ENCODE results near the gene ARMH3. TPM values are rescaled to one million over a fixed set of nuclear protein-coding genes. Genes with fewer than 3 reads are reported as not detected.

Gene ARMH3
- total RNA-seq, 1 experiment from 2014 or later, result 17.1 TPM

DNA sequence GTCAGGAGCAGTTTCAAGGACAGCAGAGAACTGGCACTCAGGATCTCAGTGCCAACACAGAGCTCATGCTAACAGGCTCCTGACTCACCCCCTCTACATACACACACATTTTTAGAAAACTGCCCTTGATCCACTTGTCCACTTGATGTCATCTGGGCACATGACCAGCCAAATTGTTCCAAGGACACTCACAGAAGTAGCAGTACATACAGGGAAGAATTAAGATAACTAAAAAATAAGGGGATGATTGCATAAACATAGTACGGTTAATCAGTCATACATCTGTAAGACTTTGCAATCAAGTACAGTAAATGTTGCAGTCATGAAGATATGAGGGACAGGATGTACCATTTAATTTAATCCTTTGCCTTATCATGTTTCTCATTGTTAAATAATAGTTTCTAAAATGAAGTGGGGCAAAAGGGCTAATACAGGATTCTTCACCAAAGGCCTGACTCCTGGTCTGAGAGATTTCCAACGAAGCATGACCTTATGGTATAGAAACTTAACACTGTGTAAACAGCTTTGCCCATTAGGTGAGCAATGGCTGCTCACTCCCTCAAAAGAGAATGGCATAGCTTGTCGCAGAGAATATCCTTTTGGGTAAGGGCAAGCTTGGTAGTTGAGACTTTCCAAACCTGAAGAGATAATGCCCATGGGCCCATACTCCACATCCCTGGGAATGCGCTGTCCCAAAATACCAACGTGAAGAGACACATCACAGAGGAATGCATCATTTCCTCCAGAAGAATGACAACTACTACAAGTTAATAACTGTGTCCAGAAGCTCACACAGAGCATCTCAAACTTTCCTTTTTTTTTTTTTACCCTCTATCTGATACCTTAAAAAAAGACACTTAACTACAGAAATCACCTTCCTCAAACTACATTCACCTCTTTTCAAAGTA, 94.1 kb downstream of the ARMH3 start (continued):
- TF ChIP-seq, protein P1, sequence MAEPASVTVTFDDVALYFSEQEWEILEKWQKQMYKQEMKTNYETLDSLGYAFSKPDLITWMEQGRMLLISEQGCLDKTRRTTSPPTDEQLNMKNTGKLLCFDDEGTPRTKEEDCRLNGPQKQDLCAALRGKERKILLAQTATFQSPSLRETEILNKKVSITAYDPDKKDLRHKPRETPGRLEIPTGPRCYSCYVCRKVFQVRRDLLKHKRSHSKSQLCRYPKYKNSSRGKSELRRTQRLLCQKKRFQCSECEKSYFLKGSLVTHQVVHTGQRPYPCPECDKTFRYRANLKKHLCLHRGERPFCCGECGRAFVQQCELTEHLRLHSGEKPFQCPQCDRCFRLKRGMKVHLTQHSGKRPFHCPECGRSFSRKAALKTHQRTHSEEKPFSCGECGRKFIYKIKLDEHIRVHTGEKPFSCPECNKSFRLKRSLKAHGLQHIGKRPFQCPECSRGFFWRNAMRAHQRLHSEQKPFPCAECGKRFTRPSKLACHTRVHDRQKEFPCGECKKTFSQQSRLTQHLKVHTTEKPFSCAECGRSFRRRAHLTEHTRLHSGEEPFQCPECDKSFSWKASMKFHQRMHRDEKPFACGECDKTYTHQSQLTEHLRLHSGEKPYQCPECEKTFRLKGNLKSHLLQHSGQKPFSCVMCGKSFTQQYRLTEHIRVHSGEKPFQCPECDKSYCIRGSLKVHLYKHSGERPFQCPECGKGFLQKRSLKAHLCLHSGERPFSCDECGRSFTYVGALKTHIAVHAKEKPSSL (CRISPR knock-in tag; conservative IDR thresholded peaks at IDR 0.05), result no peak
- TF ChIP-seq, protein P2, sequence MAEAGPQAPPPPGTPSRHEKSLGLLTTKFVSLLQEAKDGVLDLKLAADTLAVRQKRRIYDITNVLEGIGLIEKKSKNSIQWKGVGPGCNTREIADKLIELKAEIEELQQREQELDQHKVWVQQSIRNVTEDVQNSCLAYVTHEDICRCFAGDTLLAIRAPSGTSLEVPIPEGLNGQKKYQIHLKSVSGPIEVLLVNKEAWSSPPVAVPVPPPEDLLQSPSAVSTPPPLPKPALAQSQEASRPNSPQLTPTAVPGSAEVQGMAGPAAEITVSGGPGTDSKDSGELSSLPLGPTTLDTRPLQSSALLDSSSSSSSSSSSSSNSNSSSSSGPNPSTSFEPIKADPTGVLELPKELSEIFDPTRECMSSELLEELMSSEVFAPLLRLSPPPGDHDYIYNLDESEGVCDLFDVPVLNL (CRISPR knock-in tag; IDR thresholded peaks at IDR 0.05; ENCODE audit: borderline replicate concordance, low read depth), result no peak
- TF ChIP-seq, protein P3, sequence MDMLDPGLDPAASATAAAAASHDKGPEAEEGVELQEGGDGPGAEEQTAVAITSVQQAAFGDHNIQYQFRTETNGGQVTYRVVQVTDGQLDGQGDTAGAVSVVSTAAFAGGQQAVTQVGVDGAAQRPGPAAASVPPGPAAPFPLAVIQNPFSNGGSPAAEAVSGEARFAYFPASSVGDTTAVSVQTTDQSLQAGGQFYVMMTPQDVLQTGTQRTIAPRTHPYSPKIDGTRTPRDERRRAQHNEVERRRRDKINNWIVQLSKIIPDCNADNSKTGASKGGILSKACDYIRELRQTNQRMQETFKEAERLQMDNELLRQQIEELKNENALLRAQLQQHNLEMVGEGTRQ (CRISPR knock-in tag; IDR thresholded peaks at IDR 0.05), result no peak
- TF ChIP-seq, protein P4, sequence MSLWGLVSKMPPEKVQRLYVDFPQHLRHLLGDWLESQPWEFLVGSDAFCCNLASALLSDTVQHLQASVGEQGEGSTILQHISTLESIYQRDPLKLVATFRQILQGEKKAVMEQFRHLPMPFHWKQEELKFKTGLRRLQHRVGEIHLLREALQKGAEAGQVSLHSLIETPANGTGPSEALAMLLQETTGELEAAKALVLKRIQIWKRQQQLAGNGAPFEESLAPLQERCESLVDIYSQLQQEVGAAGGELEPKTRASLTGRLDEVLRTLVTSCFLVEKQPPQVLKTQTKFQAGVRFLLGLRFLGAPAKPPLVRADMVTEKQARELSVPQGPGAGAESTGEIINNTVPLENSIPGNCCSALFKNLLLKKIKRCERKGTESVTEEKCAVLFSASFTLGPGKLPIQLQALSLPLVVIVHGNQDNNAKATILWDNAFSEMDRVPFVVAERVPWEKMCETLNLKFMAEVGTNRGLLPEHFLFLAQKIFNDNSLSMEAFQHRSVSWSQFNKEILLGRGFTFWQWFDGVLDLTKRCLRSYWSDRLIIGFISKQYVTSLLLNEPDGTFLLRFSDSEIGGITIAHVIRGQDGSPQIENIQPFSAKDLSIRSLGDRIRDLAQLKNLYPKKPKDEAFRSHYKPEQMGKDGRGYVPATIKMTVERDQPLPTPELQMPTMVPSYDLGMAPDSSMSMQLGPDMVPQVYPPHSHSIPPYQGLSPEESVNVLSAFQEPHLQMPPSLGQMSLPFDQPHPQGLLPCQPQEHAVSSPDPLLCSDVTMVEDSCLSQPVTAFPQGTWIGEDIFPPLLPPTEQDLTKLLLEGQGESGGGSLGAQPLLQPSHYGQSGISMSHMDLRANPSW (CRISPR knock-in tag; conservative IDR thresholded peaks at IDR 0.05; ENCODE audit: low read depth), result no peak
- no peak for TF ChIP-seq SMAD3 (CRISPR knock-in tag; IDR thresholded peaks at IDR 0.05; ENCODE audit: borderline replicate concordance)
- TF ChIP-seq, protein P5, sequence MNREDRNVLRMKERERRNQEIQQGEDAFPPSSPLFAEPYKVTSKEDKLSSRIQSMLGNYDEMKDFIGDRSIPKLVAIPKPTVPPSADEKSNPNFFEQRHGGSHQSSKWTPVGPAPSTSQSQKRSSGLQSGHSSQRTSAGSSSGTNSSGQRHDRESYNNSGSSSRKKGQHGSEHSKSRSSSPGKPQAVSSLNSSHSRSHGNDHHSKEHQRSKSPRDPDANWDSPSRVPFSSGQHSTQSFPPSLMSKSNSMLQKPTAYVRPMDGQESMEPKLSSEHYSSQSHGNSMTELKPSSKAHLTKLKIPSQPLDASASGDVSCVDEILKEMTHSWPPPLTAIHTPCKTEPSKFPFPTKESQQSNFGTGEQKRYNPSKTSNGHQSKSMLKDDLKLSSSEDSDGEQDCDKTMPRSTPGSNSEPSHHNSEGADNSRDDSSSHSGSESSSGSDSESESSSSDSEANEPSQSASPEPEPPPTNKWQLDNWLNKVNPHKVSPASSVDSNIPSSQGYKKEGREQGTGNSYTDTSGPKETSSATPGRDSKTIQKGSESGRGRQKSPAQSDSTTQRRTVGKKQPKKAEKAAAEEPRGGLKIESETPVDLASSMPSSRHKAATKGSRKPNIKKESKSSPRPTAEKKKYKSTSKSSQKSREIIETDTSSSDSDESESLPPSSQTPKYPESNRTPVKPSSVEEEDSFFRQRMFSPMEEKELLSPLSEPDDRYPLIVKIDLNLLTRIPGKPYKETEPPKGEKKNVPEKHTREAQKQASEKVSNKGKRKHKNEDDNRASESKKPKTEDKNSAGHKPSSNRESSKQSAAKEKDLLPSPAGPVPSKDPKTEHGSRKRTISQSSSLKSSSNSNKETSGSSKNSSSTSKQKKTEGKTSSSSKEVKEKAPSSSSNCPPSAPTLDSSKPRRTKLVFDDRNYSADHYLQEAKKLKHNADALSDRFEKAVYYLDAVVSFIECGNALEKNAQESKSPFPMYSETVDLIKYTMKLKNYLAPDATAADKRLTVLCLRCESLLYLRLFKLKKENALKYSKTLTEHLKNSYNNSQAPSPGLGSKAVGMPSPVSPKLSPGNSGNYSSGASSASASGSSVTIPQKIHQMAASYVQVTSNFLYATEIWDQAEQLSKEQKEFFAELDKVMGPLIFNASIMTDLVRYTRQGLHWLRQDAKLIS (CRISPR knock-in tag; IDR thresholded peaks at IDR 0.05; ENCODE audit: borderline replicate concordance), result no peak
- no peak for TF ChIP-seq NR1H2 (CRISPR knock-in tag; IDR thresholded peaks at IDR 0.05)
- TF ChIP-seq, protein P6, sequence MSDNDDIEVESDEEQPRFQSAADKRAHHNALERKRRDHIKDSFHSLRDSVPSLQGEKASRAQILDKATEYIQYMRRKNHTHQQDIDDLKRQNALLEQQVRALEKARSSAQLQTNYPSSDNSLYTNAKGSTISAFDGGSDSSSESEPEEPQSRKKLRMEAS (CRISPR knock-in tag; IDR thresholded peaks at IDR 0.05), result no peak
- TF ChIP-seq ATF1 (CRISPR knock-in tag; IDR thresholded peaks at IDR 0.05), result no peak
- TF ChIP-seq, protein P7, sequence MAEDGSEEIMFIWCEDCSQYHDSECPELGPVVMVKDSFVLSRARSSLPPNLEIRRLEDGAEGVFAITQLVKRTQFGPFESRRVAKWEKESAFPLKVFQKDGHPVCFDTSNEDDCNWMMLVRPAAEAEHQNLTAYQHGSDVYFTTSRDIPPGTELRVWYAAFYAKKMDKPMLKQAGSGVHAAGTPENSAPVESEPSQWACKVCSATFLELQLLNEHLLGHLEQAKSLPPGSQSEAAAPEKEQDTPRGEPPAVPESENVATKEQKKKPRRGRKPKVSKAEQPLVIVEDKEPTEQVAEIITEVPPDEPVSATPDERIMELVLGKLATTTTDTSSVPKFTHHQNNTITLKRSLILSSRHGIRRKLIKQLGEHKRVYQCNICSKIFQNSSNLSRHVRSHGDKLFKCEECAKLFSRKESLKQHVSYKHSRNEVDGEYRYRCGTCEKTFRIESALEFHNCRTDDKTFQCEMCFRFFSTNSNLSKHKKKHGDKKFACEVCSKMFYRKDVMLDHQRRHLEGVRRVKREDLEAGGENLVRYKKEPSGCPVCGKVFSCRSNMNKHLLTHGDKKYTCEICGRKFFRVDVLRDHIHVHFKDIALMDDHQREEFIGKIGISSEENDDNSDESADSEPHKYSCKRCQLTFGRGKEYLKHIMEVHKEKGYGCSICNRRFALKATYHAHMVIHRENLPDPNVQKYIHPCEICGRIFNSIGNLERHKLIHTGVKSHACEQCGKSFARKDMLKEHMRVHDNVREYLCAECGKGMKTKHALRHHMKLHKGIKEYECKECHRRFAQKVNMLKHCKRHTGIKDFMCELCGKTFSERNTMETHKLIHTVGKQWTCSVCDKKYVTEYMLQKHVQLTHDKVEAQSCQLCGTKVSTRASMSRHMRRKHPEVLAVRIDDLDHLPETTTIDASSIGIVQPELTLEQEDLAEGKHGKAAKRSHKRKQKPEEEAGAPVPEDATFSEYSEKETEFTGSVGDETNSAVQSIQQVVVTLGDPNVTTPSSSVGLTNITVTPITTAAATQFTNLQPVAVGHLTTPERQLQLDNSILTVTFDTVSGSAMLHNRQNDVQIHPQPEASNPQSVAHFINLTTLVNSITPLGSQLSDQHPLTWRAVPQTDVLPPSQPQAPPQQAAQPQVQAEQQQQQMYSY (CRISPR knock-in tag; IDR thresholded peaks at IDR 0.05), result no peak
